B cell (primary cell): Measurements from ENCODE around the gene ERRFI1.

Experiments used
- CTCF ChIP-seq: fragments of 200-600 bp; IDR thresholded peaks from one replicate; pipeline ENCODE4 v1.8.0; 2022; ENCODE audit warnings: antibody characterized with exemption, mild to moderate bottlenecking
- EZH2 ChIP-seq: IDR thresholded peaks from 2 replicates; pipeline ENCODE4 v1.6.1; 2012; ENCODE audit warnings: borderline replicate concordance, low read depth, mild to moderate bottlenecking, moderate library complexity, low read length; ENCODE audit not compliant: insufficient read depth, poor library complexity, severe bottlenecking

DNA sequence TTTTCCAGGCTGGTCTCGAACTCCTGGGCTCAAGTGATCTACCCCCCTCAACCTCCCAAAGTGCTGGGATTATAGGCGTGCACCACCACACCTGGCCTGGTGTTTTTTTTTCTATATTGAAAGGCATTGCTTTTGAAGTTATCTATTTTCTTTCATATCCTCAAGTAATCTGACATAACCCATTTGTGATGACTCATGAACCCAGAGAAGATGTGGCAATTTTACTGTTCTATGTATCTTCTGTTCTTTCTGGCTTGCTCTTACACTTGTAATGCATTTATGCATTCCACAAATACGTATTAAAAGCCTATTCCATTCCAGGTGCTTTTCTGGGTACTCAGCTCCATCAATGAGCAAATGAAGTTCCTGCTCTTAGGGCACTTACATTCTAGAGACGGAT, 29.9 kb upstream of the ERRFI1 start:
- no peak for TF ChIP-seq EZH2
- no peak for TF ChIP-seq CTCF
